GM19324 (cell line): ENCODE measurements around the gene EME2.
"Not testable (repeated sequence)": the region's sequence is repeated elsewhere in the genome, so short reads cannot be mapped to it uniquely, and the experiment has no call there.

Experiments used
- ATAC-seq: cut with Tn5 transposase; IDR thresholded peaks from one replicate; pipeline ENCODE4 v1.9.1; 2021; ENCODE audit warnings: mild to moderate bottlenecking, moderate library complexity; ENCODE audit not compliant: unreplicated experiment, low FRiP score

The EME2 gene, protein sequence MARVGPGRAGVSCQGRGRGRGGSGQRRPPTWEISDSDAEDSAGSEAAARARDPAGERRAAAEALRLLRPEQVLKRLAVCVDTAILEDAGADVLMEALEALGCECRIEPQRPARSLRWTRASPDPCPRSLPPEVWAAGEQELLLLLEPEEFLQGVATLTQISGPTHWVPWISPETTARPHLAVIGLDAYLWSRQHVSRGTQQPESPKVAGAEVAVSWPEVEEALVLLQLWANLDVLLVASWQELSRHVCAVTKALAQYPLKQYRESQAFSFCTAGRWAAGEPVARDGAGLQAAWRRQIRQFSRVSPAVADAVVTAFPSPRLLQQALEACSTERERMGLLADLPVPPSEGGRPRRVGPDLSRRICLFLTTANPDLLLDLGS

DNA sequence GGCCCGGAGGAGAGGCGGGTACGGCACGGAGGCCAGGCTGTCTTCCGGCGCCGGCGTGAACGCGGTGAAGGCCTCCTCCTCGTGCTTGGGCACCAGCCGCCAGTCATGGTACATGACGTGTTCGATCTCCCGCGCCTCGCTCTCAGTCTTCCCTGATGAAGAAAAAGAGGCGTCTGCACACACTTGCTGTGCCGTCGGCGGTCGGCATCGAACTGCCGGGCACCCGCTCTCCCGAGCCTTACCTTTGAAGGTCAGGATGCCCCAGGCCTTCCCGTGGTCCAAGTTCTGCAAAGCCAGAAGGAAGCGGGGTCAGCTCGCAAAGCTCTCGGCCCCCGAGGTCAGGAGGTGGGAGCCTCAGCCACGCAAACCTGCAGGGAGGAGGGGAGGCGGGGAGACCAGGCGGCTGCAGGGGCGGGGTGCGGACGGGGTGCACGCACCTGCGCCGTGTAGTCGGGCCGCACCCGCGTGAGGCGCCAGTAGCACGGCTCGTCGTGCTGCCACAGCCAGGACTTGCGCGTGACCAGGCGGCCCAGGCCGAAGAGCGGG is at the start of gene EME2:
Gene EME2, plus strand, starts transcription at position 449 of the 546 bp plus-strand sequence. CDS start 418 bp downstream, outside the sequence.
- no peak for ATAC-seq

DNA sequence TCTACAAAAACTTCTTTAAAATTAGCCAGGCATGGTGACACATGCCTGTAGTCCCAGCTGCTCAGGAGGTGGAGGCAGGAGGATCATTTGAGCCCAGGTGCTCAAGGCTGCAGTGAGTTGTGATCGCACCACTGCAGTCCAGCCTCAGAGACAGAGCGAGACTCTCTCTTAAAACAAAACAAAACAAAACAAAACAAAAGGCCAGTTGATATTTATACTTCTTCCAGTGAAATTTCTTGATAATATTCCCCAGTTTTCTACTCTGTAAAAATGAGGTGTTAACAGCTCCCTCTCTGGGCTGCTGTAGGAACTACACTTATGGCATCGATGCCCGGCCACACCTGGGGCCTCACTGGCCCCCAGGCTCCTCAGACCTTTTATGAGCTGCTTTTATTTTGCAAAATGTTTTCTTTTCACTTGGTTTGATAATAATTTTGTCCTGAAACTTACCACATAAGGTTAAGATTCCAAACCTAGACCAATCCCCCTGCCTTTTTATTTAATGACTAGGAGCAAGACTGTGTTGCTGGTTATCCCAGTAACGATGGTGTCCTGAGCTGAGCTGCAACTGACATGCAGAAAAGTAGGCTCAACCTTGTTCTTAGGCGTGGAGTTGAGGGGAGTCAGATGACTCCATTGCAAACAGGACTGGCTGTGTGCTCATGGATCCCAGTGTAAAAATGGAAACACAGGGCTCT is 49.0 kb upstream of the EME2 start:
- ATAC-seq: no peak

DNA sequence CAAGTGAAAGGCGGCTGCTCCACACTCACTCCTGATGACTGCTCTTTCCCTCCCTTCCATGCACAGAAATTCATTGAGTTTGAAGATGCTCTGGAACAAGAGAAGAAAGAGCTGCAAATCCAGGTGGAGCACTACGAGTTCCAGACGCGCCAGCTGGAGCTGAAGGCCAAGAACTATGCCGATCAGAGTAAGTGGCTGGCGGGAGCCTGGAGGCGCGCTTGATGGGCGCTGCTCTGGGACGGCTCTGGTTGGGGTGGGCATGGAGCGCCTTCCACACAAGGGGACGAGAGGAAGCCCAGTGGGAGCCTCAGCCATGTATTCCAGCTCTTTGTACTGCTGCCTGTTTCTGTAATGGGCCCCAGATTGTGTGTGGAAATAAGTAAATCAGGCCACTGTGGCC is 48.1 kb upstream of the EME2 start:
- ATAC-seq: no peak

DNA sequence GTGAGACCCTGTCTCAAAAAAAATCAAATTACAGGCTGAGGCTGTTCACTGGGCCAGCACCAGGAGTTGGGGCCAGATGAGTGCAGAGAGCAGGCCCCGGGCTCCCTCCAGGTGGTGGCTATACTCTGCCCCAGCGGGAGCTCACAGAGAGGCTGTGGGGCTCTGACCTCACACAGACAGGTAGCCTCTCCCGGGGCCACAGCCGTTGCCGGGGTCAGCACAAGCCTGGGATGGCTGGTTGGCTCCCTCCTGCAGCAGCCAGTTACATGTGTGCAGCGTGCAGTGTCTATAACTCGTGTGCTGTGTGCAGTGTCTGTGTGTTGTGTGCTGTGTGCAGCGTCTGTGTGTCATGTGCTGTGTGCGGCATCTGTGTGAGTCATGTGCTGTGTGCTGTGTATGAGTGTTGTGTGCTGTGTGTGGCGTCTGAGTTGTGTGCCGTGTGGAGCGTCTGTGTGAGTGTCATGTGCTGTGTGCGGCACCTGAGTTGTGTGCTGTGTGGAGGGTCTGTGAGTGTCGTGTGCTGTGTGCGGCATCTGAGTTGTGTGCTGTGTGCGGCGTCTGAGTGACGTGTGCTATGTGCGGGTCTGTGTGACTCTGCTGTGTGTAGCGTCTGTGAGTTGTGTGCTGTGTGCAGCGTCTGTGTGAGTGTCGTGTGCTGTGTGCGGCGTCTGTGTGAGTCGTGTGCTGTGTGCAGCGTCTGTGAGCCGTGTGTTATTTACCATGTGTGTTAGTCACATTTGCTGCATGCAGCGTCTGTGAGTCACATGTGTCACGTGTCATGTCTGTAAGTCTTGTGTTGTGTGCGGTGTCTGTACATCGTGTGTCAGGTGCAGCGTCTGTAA is 45.7 kb upstream of the EME2 start:
- ATAC-seq: no peak

DNA sequence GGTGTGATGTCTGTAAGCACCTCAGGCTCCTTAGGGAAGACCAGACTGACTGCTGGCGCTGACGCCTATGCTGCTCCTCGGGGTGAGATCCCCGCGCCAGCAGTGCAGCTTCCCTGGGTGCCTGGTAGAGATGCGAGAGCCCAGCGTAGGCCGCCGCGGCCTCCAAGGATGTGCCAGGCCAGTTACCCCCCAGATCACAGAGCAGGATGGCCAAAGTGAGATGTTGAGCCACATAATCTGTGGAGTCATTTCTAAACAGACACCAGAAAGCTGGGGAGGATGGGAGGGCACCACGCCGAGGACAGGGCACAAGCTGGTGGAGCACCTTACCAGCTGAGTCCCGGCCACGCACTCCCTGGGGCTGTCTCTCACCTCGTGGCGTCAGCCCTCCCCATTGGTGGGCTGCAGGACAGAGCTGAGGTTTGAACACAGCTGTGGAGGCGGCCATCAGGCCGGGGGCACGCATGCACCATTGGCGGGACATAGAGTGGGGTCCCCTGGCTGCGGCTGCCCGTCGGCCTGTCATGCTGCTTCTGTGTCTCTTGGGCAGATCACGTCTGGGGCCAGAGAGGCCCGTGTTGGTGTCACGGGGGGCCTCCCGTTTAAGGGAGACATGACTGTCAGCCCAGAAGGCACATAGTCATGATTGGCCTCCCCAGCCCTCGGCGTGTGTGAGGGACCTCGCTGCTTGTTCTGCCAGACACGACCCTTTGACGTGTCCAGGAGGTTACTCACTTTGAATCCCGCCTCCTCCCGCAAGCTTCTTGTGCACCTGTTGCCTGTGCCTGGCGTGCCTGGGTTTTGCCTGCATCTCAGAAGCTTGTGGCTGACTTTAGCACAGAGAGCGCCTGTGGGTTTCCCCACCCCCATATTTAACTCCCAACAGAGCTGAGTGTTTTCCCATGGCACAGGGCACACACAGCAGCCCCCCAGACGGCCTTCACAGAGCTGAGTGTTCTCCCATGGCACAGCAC is 44.7 kb upstream of the EME2 start:
- no peak for ATAC-seq

DNA sequence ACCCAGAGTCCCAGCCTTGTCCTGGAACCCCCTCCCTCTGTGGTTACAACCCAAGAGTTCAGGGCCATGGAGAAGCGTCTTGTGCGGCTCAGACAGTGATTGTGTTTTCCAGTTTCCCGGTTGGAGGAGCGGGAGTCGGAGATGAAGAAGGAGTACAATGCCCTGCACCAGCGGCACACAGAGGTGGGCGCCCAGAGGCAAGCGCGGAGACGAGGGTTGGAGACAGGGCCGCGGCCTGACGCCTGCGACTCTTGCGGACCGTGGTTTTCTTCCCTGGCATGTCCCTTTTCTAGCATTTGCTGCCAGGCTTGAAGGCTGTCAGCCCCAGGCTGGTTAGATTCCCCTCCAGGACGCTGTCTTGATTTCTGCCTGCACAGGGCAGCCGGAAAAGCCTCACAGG is 43.6 kb upstream of the EME2 start:
- ATAC-seq: no peak

DNA sequence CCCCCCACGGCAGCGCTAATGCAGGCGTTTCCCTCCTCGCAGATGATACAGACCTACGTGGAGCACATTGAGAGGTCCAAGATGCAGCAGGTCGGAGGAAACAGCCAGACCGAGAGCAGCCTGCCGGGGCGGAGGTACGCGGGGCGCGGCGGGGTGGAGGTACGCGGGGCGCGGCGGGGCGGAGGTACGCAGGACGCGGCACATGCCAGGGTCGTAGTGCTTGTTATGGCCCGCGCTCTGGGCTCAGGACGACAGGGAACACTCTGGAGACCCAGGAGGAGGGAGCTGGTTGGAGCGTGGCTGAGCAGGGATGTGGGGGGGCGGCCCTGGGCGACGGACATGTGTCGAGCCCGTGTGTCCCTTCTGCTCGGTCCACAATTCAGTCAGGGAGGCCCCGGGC is 43.2 kb upstream of the EME2 start:
- ATAC-seq: no peak

DNA sequence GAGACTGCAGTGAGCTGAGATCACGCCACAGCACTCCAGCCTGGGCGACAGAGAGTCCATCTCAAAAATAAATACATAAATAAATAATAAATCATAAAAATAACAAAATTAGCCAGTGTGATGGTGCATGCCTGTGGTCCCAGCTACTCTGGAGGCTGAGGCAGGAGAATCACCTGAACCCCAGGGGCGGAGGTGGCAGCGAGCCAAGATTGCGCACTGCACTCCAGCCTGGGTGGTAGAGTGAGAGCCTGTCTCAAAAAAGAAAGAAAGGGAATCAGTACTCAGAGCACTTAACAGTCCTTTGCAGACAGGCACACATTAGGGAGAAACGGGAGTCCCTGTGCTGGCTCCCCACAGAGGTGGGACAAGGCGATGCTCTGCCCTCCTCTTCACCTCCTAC is 41.5 kb upstream of the EME2 start:
- ATAC-seq: no peak

DNA sequence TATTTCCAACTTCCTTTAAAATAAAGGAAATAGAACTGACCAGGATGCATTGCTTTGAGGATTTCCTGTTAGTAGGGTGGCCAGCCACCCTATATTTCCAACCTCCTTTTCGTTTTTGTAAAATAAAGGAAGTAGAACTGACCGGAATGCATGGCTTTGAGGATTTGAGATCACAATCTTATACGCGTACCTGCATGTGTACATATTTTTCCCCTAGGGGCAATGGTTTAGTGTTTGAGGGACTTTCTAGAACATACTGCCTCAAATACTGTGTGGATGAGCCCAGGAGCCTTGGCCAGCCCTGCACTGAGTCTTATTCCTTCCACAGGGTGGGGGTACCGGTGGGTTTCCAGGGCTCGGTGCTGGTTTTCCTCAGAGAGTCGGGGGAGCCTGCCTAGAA is 41.0 kb upstream of the EME2 start:
- ATAC-seq: no peak

DNA sequence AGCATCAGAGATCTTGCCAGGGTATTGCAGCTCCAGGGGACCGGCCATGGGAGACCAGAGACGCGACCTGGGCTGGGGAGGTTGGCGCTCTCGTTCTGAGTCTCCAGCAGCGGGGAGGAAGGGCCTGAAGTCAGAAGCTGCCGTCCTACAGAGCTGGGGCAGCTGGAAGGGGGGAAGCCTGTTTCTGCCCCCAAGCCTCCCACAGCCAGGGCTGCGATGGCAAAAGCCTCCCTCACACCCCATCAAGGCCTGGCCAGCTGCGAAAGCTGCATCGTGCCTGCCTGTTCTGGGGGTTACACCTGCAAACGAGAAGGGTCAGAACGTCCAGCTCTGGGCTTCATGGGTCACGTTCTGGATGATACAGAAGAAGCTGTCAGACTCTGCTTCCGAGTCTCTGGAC is 40.5 kb upstream of the EME2 start:
- no peak for ATAC-seq

DNA sequence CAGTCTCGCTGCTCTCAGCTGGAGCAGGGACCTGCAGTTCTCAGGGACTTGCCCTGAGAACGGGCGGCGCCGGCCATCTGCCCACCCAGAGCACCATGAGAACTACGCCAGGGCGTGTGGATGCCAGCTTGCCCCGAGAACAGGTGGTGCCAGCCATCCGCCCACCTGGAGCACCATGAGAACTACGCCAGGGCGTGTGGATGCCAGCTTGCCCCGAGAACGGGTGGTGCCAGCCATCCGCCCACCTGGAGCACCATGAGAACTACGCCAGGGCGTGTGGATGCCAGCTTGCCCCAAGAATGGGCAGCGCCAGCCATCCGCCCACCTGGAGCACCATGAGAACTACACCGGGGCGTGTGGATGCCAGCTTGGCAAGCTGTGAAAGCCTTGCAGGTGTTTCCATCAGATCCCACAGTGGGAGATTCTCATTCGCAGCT is 40.0 kb upstream of the EME2 start:
- not testable (repeated sequence) for ATAC-seq

DNA sequence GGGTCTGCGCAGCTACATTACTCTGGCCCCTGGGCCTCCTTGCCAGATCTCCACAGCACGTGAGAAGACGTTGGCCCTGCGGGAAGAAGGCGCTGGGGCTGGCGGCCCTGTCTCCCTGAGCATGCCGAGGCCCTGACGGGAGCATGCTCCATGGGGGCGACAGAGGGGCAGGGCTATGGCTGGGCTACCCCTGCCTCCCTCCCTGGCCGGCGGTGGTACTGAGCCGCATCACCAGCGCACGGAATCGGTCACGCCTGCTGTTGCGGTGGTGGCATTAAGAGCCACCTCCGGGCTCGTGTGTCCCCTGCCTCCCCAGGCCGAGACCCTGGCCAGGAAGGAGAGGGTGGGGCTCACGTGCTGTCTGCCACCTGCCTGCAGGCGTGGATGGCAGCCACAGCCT is 38.5 kb upstream of the EME2 start:
- ATAC-seq: no peak

DNA sequence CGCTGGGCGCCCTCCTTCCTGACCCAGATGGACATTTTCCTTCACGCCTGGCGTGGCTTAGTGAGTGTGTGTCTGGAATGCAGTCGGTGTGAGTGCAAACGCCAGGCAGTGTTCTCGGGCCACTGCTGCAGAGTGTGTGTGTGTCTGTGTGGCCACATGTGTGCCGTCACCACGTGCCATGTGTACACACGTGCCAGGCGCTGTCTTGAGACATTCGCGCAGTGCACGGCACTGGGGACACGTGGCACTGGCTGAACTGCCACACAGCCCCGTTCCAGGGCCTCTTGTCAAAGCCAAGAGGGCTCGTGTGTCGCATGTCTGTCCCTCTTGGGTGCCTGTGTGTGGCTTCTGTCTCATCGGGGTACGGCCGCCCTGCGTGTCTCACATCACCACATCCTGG is 37.8 kb upstream of the EME2 start:
- no peak for ATAC-seq

DNA sequence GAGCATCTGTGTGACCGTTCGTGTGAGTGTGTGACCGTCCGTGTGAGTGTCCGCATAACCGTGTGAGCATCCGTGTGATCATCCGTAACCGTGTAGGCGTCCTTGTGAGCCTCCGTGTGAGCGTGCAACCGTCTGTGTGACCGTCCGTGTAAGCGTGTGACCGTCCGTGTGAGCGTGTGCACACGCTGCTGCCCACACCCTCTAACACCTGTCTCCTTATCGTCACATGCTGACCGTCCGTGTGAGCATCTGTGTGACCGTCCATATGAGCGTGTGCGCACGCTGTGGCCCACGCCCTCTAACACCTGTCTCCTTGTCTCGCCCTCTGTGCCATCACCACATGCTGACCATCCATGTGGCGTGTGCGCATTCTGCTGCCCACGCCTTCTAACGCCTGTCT is 32.4 kb upstream of the EME2 start:
- ATAC-seq: no peak

DNA sequence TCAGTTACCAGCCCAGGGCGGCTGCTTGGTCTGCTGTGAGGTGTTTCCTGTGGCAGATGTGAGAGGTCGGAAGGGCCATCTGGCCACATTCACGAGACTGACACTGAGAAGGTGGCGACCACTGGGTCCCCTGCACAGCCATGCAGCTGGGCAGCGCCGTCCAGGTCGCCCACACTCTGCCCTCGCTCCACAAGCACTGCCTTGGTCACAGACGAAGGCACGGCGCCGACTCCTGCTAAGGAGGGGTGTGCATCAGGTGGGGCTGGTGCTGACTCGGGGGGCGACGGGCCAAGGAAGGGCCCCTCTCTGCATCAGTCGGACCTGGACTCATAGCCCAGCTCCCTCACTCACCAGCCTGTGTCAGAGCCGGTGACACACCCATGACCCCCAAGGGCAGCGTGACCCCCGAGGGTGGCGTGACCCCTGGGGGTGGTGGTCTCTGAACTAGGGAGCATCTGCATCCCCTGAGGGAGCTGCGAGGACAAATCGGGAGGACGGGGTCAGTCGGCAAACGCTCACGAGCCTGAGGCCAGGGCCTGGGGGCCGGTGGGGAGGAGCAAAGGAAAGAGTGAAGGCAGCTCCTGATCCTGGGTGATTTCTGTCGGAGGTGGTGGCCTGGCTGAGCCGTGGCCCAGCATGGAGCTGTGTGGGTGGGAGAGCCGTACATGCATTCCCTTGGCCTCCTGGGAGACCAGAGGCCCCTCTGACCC is 31.7 kb upstream of the EME2 start:
- ATAC-seq: no peak

DNA sequence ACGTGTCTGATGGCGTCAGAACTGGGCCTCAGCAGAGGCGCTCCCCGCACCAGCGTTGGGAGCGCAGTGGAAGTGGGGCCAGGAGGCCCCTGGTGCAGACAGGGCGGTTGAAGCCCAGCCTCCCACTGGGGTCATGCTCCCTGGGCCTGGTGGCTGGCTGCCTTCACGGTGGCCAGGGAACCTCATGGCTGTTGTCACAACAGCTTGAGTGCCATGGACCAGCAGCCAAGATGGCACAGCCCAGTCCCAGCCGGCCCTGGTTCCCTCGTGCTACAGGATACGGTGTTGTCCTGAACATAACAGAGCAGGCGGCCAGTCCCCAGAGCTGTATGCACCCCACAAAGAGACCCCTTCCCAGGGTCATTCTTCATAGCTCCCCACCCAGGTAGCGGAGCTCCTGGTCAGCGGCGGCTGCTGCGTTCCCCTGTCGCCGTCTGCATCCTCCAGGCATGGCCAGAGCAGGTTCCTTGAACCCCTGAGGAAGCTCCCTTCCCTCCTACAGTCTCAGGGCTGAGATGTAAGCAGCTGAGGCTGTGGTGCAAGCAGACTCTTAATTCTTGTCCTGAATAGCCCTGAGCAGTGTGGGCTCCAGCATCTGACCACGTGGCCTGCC is 31.0 kb upstream of the EME2 start:
- ATAC-seq: no peak

DNA sequence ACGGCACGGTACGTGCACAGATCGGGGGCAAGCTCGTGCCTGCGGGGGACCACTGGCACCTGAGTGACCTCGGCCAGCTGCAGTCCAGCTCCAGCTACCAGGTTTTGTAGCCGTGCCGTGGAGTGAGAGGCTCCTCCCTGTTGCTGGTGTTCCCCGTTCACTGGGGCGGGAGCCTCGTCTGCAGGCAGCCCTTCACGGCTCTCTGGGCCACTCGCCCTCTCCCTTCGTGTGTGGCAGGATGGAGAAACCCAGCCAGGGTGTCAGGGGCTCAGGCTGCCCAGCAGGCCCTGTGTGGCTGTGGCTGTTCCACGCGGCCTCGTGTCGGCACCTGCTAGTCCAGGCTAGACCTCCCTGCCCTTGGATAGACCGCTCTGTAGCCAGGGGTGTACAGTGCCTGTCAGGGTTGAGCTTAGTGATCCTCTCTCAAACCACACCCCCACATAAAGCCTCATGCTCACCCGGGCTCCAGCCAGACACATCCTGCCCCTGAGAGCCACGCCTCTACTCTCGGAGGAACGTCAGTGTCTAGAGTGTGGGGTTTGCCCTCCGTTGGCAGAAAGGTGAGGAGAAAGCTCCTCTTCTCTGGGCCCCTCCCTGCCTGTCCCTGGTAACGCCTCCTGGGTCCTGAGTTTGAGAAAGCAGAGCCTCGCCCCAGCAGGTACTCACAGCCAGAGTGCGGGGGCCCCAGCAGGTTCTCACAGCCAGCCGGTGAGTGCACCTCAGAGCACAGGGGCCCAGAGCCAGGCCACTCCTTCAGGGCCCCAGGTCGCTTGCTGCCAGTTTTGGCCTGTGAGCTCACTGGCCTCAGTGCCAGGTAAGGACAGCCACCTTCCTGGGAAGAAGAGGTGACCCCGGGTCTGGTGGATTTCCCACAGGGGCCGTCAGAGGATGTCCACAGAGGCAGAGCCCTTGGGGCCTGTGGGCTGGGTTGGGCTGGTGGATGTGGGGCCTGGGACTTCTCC is 29.0 kb upstream of the EME2 start:
- no peak for ATAC-seq
